Spleen (tissue), 7 donors: ENCODE data around the gene BPI.

ENCODE experiments used
- CTCF ChIP-seq, 11 experiments: fragments of 200-600 bp in 7 of 11; fragments of 450-650 bp in 4 of 11; sonication (generic) in 4 of 11; IDR thresholded peaks in 8 of 11; conservative IDR thresholded peaks in 3 of 11; 1 replicate in 7 of 11; 2 replicates in 4 of 11; pipeline versions ENCODE4 v1.4.0 to v1.8.0; 2016 to 2021; ENCODE audit warnings: antibody characterized with exemption in 11 of 11, inconsistent platforms in 4 of 11, mild to moderate bottlenecking in 1 of 11
- POLR2A ChIP-seq, 3 donors: fragments of 450-650 bp; IDR thresholded peaks; one replicate each; pipeline ENCODE4 v1.5.1; 2017; ENCODE audit warnings: antibody characterized with exemption in 3 of 3, mild to moderate bottlenecking in 1 of 3
- POLR2AphosphoS5 ChIP-seq, 3 donors: sonication (generic); formaldehyde crosslinking; IDR thresholded peaks; one replicate each; pipeline ENCODE4 v1.5.1; 2017; ENCODE audit warnings: antibody characterized with exemption in 3 of 3
- donor health status: DM: no; HTN: no; CAD: no; lungs with moderate emphysema.
- donor health status: DM: no; HTN: no; CAD: no.
- donor health status: DM: no; HTN: no; CAD: no.

- no peak for TF ChIP-seq POLR2A (IDR thresholded peaks at IDR 0.05)
- no peak for TF ChIP-seq CTCF (IDR thresholded peaks at IDR 0.05 in 8 of 11, conservative IDR thresholded peaks at IDR 0.05 in 3 of 11)
- no peak for TF ChIP-seq POLR2AphosphoS5 (IDR thresholded peaks at IDR 0.05)
These were observed 1.2 kb upstream of the BPI start for GRCh38 chr20:38302786-38303185.
